NCI-H146 (cell line): ENCODE measurements around the gene FGF12.

Experiments
- DNase-seq: peaks from one replicate; lab custom pipeline; 2025; lab: John Stamatoyannopoulos, UW

Gene FGF12

GRCh38 chr3:192092388-192093005, 634.8 kb downstream of the FGF12 start:
- no peak for DNase-seq

- DNase-seq: no peak
Observed at GRCh38 chr3:192091831-192092230, 635.5 kb downstream of the FGF12 start.

- DNase-seq: no peak
Observed at GRCh38 chr3:192090586-192090985, 636.8 kb downstream of the FGF12 start.
